PC-9 (cell line): ENCODE results near the gene ETHE1. TPM values are rescaled to one million over a fixed set of nuclear protein-coding genes. Genes with fewer than 3 reads are reported as not detected.

ENCODE experiments used
- BruUV-seq: library from RNA; stranded (reverse); fragments of 400-500 nt; replicated peaks from 2 replicates; lab custom pipeline; 2021; lab: Mats Ljungman, UMichigan
- CTCF ChIA-PET: fragments of 300-600 bp; sonication (Branson Sonifier 250); formaldehyde crosslinking; loops from one replicate; lab custom pipeline; 2022; ENCODE audit warnings: antibody characterized with exemption; lab: Charles Lee
- POLR2A ChIA-PET: fragments of 300-600 bp; sonication (Branson Sonifier 250); formaldehyde crosslinking; loops from one replicate; lab custom pipeline; 2022; ENCODE audit warnings: antibody characterized with exemption; ENCODE audit not compliant: unreplicated experiment; lab: Charles Lee
- DNase-seq, 2 experiments: peaks; one replicate each; pipeline versions ENCODE4 v3.0.0 to v3.0.0-alpha.2; 2015 to 2022; ENCODE audit warnings: mixed read lengths in 1 of 2
- H2AFZ ChIP-seq: fragments of 200-600 bp; sonication (generic); 2 replicates; pipeline ENCODE4 v1.8.1; 2017; ENCODE audit warnings: antibody characterized with exemption
- H3F3A ChIP-seq: fragments of 200-600 bp; sonication (generic); 2 replicates; pipeline ENCODE4 v1.8.1; 2017; ENCODE audit warnings: antibody characterized with exemption, mild to moderate bottlenecking, low read depth; ENCODE audit not compliant: insufficient read depth
- H3K27ac ChIP-seq: fragments of 200-600 bp; sonication (generic); 2 replicates; pipeline ENCODE4 v1.6.1; 2016; ENCODE audit warnings: mixed run types
- H3K27me3 ChIP-seq: fragments of 200-600 bp; sonication (generic); 2 replicates; pipeline ENCODE4 v1.6.1; 2016; ENCODE audit warnings: low read depth, mixed run types; ENCODE audit not compliant: insufficient read depth
- H3K36me3 ChIP-seq: fragments of 200-600 bp; sonication (generic); 2 replicates; pipeline ENCODE4 v1.6.1; 2016; ENCODE audit warnings: low read depth, mixed run types
- H3K4me1 ChIP-seq: fragments of 200-600 bp; sonication (generic); replicated peaks from 2 replicates; pipeline ENCODE4 v1.6.1; 2016; ENCODE audit warnings: mixed run types; ENCODE audit not compliant: insufficient read depth
- H3K4me2 ChIP-seq: fragments of 200-600 bp; sonication (generic); 2 replicates; pipeline ENCODE4 v1.6.1; 2017; ENCODE audit warnings: mixed run types
- H3K4me3 ChIP-seq: fragments of 200-600 bp; sonication (generic); 2 replicates; pipeline ENCODE4 v1.6.1; 2016; ENCODE audit warnings: mixed run types
- H3K79me2 ChIP-seq: fragments of 200-600 bp; sonication (generic); 2 replicates; pipeline ENCODE4 v1.6.1; 2017; ENCODE audit warnings: low read depth, mixed run types
- H3K9me2 ChIP-seq: fragments of 200-600 bp; sonication (generic); 2 replicates; pipeline ENCODE4 v1.8.1; 2017; ENCODE audit warnings: mild to moderate bottlenecking; ENCODE audit not compliant: insufficient read depth
- H3K9me3 ChIP-seq: fragments of 200-600 bp; sonication (generic); 2 replicates; pipeline ENCODE4 v1.8.1; 2016; ENCODE audit warnings: low read depth; ENCODE audit not compliant: insufficient read depth
- H4K20me1 ChIP-seq: fragments of 200-600 bp; sonication (generic); 2 replicates; pipeline ENCODE4 v1.8.1; 2017; ENCODE audit not compliant: insufficient read depth
- EZH2 ChIP-seq: fragments of 200-600 bp; sonication (generic); IDR thresholded peaks from 2 replicates; pipeline ENCODE4 v1.8.0; 2017; ENCODE audit warnings: antibody characterized with exemption, low read depth
- intact Hi-C: fragments of 100-400 bp; cut with micrococcal nuclease; formaldehyde crosslinking; loops from one replicate; pipeline ENCODE4 v1.10.0; 2022; ENCODE audit not compliant: unreplicated experiment
- total RNA-seq: library from RNA; stranded (reverse); gene quantifications from 2 replicates; pipeline ENCODE4 v1.2.3, GENCODE V29; 2021
- TF ChIP-seq, protein P1 (sequence below): fragments of 200-600 bp; sonication (generic); conservative IDR thresholded peaks from 2 replicates; pipeline ENCODE4 v1.6.1; 2017; ENCODE audit warnings: mixed run types, antibody characterized with exemption, mild to moderate bottlenecking, moderate library complexity

The ETHE1 gene
- total RNA-seq, 1 experiment from 2014 or later: 83.4 TPM

DNA sequence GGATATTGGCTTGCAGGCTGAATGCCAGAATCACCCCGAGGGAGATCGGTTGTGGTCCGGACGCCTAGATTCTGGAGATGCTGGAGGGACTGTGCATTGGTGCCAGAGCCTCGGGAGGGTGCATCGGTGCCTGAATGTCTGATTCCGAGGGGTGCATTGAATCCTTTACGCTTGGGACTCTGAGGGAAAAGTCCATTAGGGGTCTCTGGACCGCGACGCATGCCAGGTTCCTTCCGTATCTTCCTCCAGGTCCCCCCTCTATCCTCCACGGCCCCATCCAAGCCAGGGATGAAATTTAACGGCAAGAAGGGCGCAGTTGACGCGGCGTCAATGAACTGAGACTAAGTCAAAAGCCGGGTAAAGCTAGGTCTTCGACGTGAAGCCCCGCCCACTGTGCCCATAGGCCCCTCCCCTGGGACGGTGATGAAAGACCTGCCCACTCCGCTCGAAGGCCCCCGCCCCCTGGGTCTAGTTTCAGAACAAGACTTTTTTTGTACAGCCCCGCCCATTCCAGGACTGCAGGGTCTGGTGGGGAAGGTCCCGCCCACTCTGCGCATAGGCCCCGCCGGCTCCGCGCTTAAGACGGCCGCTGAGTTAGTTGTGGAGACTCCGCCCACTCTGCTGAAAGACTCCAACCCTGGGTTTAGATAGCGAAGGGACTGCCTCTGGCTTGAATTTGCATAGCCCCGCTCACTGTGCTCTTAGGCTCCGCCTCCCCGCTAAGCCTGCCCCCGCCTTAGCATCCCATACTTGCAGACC lies 6.7 kb upstream of the ETHE1 start:
- CTCF ChIA-PET: interaction anchor here (0.6 to 0.9 kb wide), 2 partner anchors 30 to 135 kb away, joined by 3 to 4 read pairs; no protein-coding TSS in a partner anchor

DNA sequence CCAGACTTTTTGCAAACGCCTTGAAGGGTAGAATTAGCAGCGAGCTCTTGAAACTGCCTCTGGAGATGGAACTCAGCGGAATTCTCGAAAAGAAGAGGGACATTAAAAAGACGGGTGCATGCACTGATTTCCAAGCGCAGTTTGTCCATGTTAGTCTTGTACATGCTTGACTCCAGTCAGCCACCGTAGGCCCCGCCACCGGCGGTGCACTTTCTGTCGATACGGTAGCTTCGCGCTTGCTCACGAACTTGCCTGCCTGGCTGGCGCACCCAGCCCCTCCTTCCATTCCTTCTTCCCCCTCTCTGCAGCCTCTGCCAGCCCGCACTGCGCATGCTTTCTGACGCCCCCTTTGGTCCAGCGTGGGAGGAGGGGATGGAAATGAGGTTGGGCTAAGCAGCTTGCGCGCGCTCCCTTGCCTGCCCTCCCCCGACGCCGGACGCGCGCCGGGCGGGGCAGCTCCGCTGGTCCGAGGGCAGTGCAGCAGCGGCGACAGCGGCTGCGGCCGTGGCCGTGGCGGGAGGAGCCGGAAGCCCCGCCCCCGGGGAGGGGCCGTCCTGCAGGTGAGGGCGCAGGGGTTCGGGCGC lies 6.1 kb upstream of the ETHE1 start, which contains the start of gene ZNF575:
ZNF575 (plus strand) TSS at position 227 of the 584 bp plus-strand sequence. CDS start 1,235 bp downstream, outside the sequence.
- peak within 1 kb of the TSS; percentile 84 for H3K4me2 ChIP-seq
- DNase-seq: peak; percentile 81 to 95
- ChIA-PET POLR2A (interaction anchor here (0.6 to 1.2 kb wide), 7 partner anchors 15 to 1645 kb away, joined by 3 to 10 read pairs (median 5); partner anchors contain the start of gene TRAPPC6A), CTCF (interaction anchor here (0.6 to 0.9 kb wide), 5 partner anchors 14 to 207 kb away, joined by 3 to 12 read pairs (median 4); no protein-coding TSS in a partner anchor)
- no TSS peak for BruUV-seq
- no peaks in the 10 kb centered on the region for H3K79me2 ChIP-seq
- peak within 1 kb of the TSS; percentile 75 for H2AFZ ChIP-seq
- no peaks in the 10 kb centered on the region for H3K27me3 ChIP-seq
- intact Hi-C loops: loop anchor here (5.0 kb wide), 1 partner anchor 264 kb away; no protein-coding TSS in a partner anchor
- H3K9me3 ChIP-seq: no peaks in the 10 kb centered on the region
- peak within 1 kb of the TSS; percentile 54 for H3K27ac ChIP-seq
- H3K4me3 ChIP-seq: peak within 1 kb of the TSS; percentile 63
- peaks cover 59% of the 10 kb centered on the region for H3F3A ChIP-seq
- H3K4me1 ChIP-seq: peaks cover 25% of the 10 kb centered on the region
- TF ChIP-seq, protein P1, sequence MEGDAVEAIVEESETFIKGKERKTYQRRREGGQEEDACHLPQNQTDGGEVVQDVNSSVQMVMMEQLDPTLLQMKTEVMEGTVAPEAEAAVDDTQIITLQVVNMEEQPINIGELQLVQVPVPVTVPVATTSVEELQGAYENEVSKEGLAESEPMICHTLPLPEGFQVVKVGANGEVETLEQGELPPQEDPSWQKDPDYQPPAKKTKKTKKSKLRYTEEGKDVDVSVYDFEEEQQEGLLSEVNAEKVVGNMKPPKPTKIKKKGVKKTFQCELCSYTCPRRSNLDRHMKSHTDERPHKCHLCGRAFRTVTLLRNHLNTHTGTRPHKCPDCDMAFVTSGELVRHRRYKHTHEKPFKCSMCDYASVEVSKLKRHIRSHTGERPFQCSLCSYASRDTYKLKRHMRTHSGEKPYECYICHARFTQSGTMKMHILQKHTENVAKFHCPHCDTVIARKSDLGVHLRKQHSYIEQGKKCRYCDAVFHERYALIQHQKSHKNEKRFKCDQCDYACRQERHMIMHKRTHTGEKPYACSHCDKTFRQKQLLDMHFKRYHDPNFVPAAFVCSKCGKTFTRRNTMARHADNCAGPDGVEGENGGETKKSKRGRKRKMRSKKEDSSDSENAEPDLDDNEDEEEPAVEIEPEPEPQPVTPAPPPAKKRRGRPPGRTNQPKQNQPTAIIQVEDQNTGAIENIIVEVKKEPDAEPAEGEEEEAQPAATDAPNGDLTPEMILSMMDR: no peak
- no peaks in the 10 kb centered on the region for H3K9me2 ChIP-seq
- no peaks in the 10 kb centered on the region for H3K36me3 ChIP-seq
- H4K20me1 ChIP-seq: no peaks in the 10 kb centered on the region

More for the DNA sequence above, 6.7 kb upstream of the ETHE1 start:
- Histone ChIP-seq H3K27me3 (no peaks in the 10 kb centered on the region), H3K4me2 (peak overlapping the region; percentile 84), H4K20me1 (no peaks in the 10 kb centered on the region), H3F3A (peaks cover 53% of the 10 kb centered on the region), H3K27ac (peak overlapping the region; percentile 54), H3K79me2 (no peaks in the 10 kb centered on the region), H3K4me3 (peak overlapping the region; percentile 63), H3K4me1 (peaks cover 23% of the 10 kb centered on the region), H3K9me3 (no peaks in the 10 kb centered on the region), H3K9me2 (no peaks in the 10 kb centered on the region), H2AFZ (peak overlapping the region; percentile 75), H3K36me3 (no peaks in the 10 kb centered on the region)
- TF ChIP-seq EZH2: no peak
- TF ChIP-seq, protein P1: no peak
- BruUV-seq: TSS peak; percentile 20
- POLR2A ChIA-PET: interaction anchor here (0.6 to 1.2 kb wide), 3 partner anchors 65 to 1644 kb away, joined by 3 to 6 read pairs (median 3); partner anchors contain the start of gene TRAPPC6A
- intact Hi-C loops: loop anchor here (5.0 kb wide), 1 partner anchor 264 kb away; no protein-coding TSS in a partner anchor
- DNase-seq: peak; percentile 95 to 97

DNA sequence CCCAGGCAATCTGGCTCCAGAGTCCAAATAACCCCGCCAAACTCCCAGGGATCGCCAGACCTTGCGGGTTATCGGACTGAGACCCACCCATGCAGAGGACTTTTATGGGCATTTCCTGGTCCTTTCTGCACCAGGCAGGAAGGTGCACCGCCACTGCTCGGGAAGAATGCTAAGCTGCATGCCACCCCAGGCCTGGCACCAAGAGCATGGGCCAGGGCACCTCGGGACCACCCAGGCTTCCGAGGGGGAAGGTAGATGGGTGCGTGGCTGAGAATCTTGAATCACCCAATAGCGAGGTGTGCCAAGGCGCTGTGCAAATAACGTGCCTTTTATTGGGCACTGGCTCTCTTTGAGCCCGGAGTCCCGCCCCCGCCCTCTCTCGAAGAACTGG lies 5.6 kb upstream of the ETHE1 start:
- DNase-seq: peak in 1 of 2 experiments; percentile 58
- H3K9me2 ChIP-seq: no peaks in the 10 kb centered on the region
- H3K36me3 ChIP-seq: no peaks in the 10 kb centered on the region
- peak overlapping the region; percentile 54 for H3K27ac ChIP-seq
- peak overlapping the region; percentile 84 for H3K4me2 ChIP-seq
- no peaks in the 10 kb centered on the region for H4K20me1 ChIP-seq
- H3K4me1 ChIP-seq: peaks cover 30% of the 10 kb centered on the region
- POLR2A ChIA-PET: interaction anchor here (0.6 to 1.2 kb wide), 5 partner anchors 15 to 341 kb away, joined by 3 to 10 read pairs (median 6); no protein-coding TSS in a partner anchor
- intact Hi-C loops: loop anchor here (5.0 kb wide), 1 partner anchor 265 kb away; no protein-coding TSS in a partner anchor
- H2AFZ ChIP-seq: peak overlapping the region; percentile 72
- no peaks in the 10 kb centered on the region for H3K79me2 ChIP-seq
- H3K27me3 ChIP-seq: no peaks in the 10 kb centered on the region
- peak overlapping the region; percentile 63 for H3K4me3 ChIP-seq
- peaks cover 64% of the 10 kb centered on the region for H3F3A ChIP-seq
- CTCF ChIA-PET: interaction anchor here (0.6 to 0.9 kb wide), 4 partner anchors 13 to 208 kb away, joined by 3 to 12 read pairs (median 6); no protein-coding TSS in a partner anchor
- TF ChIP-seq EZH2: no peak
- TF ChIP-seq, protein P1: no peak
- no peaks in the 10 kb centered on the region for H3K9me3 ChIP-seq
- BruUV-seq: no TSS peak
